Measurements from ENCODE around the gene CTNNA3.
"Not testable (repeated sequence)": the region's sequence is repeated elsewhere in the genome, so short reads cannot be mapped to it uniquely, and the experiment has no call there.

CTNNA3 gene

DNA sequence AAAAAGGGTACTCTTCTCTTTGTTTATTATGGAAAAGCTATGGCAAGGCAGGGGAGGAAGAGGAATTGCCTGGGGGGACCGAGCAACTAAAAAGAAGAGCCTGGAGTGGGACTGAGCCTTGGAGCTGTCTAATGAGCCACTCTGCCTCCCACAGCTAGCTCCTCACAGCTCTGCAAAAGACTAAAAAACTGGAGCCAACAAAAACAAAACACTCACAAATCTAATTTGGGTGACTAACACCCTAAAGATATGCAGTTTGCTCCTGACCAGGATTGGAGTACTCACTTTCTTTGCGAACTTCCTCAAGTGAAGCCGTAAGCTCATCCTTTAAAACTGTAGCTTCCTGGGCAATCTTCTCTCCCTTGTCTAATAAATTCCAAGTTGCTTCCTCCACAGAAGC, 89.4 kb downstream of the CTNNA3 start:
- no peak overlapping the region for H3K27ac ChIP-seq
- DNase-seq (ENCODE audit: low read depth, low spot score) = no peak

DNA sequence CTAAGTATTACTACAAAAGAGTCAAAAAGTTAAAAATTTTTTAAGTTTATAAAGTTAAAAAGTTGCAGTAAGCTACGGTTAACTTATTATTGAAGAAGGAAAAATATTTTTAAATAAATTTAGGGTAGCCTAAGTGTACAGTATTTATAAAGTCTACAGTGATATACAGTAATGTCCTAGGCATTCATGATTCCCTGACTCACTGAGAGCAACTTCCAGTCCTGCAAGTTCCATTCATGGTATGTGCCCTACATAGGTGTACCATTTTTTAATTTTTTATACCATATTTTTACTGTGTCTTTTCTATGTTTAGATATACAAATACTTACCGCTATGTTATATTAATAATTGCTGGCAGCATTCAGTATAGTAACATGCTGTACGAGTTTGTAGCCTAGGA, 92.3 kb downstream of the CTNNA3 start:
- no peak for DNase-seq (ENCODE audit: low read depth, low spot score)
- H3K27ac ChIP-seq = no peak overlapping the region

DNA sequence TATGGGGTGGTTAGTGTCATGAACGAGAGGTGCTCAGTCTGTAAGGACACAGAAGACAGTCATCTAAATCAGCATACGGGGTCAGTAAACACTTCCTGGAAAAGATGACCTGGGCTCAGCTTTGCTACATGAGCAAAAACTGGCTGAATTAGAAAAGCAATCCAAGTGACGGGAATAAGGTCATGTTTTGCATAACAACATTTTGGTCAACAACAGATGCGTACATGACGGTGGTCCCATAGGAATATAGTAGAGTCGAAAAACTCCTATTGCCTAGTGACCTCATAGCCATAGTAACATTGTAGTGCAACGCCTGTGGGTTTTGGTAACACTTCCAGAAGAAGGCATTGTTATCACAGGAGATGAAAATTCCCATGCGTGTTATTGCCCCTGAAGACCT, 92.9 kb downstream of the CTNNA3 start:
- no peak overlapping the region for H3K27ac ChIP-seq
- DNase-seq (ENCODE audit: low read depth, low spot score) = no peak

- DNase-seq (ENCODE audit: low read depth, low spot score) = no peak
- H3K27ac ChIP-seq = no peak overlapping the region
These were observed 93.6 kb downstream of the CTNNA3 start for GRCh38 chr10:67602268-67602950.

GRCh38 chr10:67599597-67599996, 96.4 kb downstream of the CTNNA3 start:
- H3K27ac ChIP-seq = no peak overlapping the region
- no peak for DNase-seq (ENCODE audit: low read depth, low spot score)

DNA sequence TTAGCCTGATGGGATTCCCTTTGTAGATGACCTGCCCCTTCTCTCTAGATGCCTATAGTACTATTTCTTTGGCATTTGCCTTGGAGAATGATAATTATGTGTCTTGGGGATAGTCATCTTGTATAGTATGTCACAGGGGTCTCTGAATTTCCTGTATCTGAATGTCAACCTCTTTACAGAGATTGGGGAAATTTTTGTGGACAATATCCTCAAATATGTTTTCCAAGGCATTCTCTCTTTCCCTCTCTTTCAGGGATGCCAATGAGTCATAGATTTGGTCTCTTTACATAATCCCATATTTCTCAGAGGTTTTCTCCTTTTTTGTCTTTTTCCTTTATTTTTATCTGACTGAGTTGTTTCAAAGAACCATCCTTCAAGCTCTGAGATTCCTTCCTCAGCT, 99.4 kb downstream of the CTNNA3 start:
- no peak for DNase-seq (ENCODE audit: low read depth, low spot score)
- no peak overlapping the region for H3K27ac ChIP-seq

DNA sequence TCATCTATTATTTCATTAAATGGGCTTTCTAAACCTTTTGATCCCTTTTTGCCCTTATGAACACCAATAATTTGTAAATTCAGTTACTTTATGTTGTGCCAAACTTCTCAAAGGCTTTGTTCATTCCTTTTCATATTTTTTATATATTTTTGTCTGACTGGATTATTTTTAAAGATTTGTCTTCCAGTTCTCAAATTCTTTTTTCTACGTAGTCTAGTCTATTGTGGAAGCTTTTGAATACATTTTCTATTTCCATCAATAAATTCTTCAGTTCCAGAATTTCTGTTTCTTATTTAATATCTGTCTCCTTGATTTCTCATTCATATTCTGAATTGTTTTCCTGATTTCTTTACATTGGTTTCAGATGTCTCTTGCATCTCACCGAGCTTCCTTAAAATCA, 108.2 kb downstream of the CTNNA3 start:
- DNase-seq (ENCODE audit: low read depth, low spot score) = no peak
- H3K27ac ChIP-seq = no peak overlapping the region

GRCh38 chr10:67575532-67575931, 120.5 kb downstream of the CTNNA3 start:
- H3K27ac ChIP-seq = no peak overlapping the region
- no peak for DNase-seq (ENCODE audit: low read depth, low spot score)

DNA sequence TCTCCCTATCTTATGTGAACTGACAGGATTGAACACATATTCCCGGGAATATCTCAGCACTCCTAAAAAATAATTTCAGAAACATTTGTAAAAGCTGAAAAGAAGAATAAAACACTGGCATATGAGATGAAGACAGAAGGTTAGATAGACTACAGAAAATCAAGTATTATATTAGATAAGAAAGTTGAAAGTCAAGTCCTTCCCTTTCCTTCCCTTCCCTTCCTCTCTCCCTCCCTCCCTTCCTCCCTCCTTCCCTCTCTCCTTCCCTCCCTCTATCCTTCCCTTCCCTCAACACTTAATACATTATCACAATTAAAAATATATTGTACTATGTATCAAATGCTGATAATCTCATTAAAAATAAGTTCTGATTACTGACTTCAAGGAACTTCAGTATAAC, 122.5 kb downstream of the CTNNA3 start:
- no peak for DNase-seq (ENCODE audit: low read depth, low spot score)
- no peak overlapping the region for H3K27ac ChIP-seq

- DNase-seq (ENCODE audit: low read depth, low spot score) = no peak
- no peak overlapping the region for H3K27ac ChIP-seq
These were observed 124.5 kb downstream of the CTNNA3 start for GRCh38 chr10:67571503-67571902.

DNA sequence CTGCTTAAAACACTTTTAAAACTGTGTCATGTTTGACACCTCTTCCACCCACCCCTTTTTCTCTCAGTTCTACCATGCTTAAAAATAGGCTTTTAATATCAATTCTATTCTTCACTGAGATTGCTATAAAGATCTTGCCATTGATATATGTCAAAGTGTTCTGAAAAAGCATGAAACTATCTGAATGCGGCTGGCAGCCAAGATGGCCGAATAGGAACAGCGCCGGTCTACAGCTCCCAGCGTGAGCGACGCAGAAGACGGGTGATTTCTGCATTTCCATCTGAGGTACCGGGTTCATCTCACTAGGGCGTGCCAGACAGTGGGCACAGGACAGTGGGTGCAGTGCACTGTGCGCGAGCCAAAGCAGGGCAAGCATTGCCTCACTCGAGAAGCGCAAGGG, 137.7 kb downstream of the CTNNA3 start:
- not testable (repeated sequence) for DNase-seq (ENCODE audit: low read depth, low spot score); H3K27ac ChIP-seq

DNA sequence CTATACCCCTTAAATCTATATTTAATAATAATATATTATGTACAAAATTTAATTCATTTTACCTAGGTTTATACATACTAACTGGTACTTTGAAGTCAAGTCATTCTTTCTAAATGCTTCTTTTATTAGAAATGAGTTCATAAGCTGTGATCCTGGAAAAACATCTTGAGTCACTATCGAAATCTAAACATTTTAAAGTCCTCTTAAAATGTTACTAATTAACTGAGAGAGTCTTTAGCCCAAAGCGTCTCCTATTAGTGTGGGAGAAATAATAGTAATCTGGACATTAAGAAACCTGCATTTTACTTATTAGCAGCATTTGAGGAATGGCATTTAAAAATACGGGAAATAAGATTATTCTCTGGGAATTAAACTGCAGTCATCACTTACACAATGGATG, 142.7 kb downstream of the CTNNA3 start:
- H3K27ac ChIP-seq = no peak overlapping the region
- DNase-seq (ENCODE audit: low read depth, low spot score) = no peak

- no peak overlapping the region for H3K27ac ChIP-seq
- no peak for DNase-seq (ENCODE audit: low read depth, low spot score)
These were observed 145.1 kb downstream of the CTNNA3 start for GRCh38 chr10:67550838-67551402.

- no peak overlapping the region for H3K27ac ChIP-seq
- no peak for DNase-seq (ENCODE audit: low read depth, low spot score)
These were observed 145.9 kb downstream of the CTNNA3 start for GRCh38 chr10:67550046-67550445.

- H3K27ac ChIP-seq = no peak overlapping the region
- DNase-seq (ENCODE audit: low read depth, low spot score) = no peak
These were observed 146.6 kb downstream of the CTNNA3 start for GRCh38 chr10:67549390-67549789.

DNA sequence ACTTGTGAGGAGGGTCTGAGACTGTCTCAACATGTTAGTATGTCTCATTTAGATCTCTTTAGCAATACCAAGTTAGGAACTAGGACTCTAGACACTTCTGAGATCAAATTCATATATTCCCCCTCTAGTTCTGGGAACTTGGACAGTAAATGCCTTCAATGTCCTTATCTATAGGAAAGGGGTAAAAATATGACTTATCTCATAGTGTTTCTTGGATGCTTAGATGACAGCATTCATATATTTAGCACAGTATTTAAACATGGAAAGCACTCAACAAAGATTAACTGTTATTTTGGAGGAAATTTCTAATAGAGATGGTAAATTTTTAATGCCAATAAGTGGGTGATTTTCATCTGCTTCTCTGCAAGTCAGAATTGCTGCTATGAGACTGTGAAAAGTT, 154.6 kb downstream of the CTNNA3 start:
- DNase-seq (ENCODE audit: low read depth, low spot score) = no peak
- no peak overlapping the region for H3K27ac ChIP-seq

GRCh38 chr10:67539312-67539711, 156.7 kb downstream of the CTNNA3 start:
- no peak for DNase-seq (ENCODE audit: low read depth, low spot score)
- no peak overlapping the region for H3K27ac ChIP-seq

DNA sequence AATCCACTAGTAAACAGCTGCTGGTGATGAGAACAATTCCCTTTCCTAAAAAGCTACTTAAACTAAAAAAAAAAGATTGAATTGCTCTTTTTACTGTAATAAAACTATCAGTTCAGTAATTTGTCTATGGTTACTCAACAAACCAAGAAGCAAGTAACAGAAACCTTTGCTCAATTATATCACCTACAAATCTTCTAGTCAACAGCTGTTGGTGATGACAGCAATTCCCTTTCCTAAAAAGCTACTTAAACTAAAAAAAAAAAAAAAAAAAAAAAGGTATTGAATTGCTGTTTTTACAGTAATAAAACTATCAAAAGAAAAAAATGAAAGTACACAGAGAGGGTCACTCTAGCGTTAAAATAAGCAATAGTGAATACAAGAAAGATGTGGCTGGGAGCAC, 158.1 kb downstream of the CTNNA3 start:
- no peak for DNase-seq (ENCODE audit: low read depth, low spot score)
- H3K27ac ChIP-seq = no peak overlapping the region

GRCh38 chr10:67533376-67533775, 162.6 kb downstream of the CTNNA3 start:
- DNase-seq (ENCODE audit: low read depth, low spot score) = no peak
- no peak overlapping the region for H3K27ac ChIP-seq

- not testable (repeated sequence) for H3K27ac ChIP-seq; DNase-seq (ENCODE audit: low read depth, low spot score)
These were observed 165.0 kb downstream of the CTNNA3 start for GRCh38 chr10:67530990-67531389.

- no peak for DNase-seq (ENCODE audit: low read depth, low spot score)
- no peak overlapping the region for H3K27ac ChIP-seq
These were observed 168.6 kb downstream of the CTNNA3 start for GRCh38 chr10:67527351-67527750.

- DNase-seq (ENCODE audit: low read depth, low spot score) = no peak
- no peak overlapping the region for H3K27ac ChIP-seq
These were observed 174.4 kb downstream of the CTNNA3 start for GRCh38 chr10:67521546-67521945.

Measured in epithelial cell of prostate (primary cell).